ENCODE measurements around the gene FOXN3. TPM values are rescaled to one million over a fixed set of nuclear protein-coding genes. Genes with fewer than 3 reads are reported as not detected.

Gene FOXN3
- polyA plus RNA-seq, 1 donor (not counting 4 experiments of a cell fraction or from before 2014, with no cell fraction given), result 10.2 TPM

DNA sequence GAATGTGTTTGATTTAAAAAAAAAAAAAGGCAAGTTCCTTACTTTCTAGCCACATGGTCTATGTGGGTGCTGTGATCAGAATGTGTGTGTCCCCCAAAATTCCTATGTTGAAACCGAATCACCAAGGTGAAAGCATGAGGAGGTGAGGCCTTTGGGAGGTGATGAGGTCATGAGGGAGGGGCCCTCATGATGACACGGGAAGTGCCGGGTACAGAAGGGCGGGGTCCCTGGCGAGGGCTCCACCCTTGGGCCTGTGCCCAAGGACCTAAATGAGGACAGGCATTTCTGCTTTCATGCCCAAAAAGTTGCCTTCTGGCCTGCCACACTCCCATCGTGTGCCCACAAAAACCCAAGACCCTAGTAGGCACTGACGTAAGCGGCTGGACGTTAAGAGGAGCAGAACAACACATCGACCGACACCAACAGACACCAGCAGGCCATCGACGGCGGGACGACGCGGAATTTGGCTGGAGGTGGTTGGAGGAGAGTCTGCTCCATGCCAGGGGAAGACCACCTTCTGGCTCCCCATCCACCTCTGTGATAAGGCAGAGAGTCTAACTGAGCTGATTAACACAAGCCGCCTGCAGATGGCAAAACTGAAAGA is 211.8 kb downstream of the FOXN3 start:
- Histone ChIP-seq H3K4me2 (ENCODE audit: control insufficient read depth, extremely low read depth, insufficient read depth, low read depth, low read length) (no peak overlapping the region), H3K4me3 (ENCODE audit: control insufficient read depth in 2 of 3, extremely low read depth in 1 of 3, insufficient read depth in 2 of 3, low read depth in 1 of 3, low read length in 3 of 3) (no peak overlapping the region), H3K9me1 (ENCODE audit: control insufficient read depth, extremely low read depth, insufficient read depth, low read length) (no peaks in the 10 kb centered on the region), H4K20me1 (ENCODE audit: control insufficient read depth, extremely low read depth, insufficient read depth, low read length) (no peaks in the 10 kb centered on the region), H2AFZ (ENCODE audit: control insufficient read depth, low read length) (no peak overlapping the region), H3K9me3 (ENCODE audit: control insufficient read depth, low read depth, low read length) (no peaks in the 10 kb centered on the region), H3K4me1 (ENCODE audit: control insufficient read depth, extremely low read depth, insufficient read depth, low read length) (no peaks in the 10 kb centered on the region), H3K79me2 (ENCODE audit: control insufficient read depth, insufficient read depth, low read length) (no peaks in the 10 kb centered on the region), H3K36me3 (ENCODE audit: control insufficient read depth in 2 of 2, extremely low read depth in 1 of 2, insufficient read depth in 2 of 2, low read length in 2 of 2) (no peaks in the 10 kb centered on the region), H3K27me3 (ENCODE audit: control insufficient read depth, extremely low read depth, insufficient read depth, low read length) (no peaks in the 10 kb centered on the region), H3K27ac (ENCODE audit: control insufficient read depth, insufficient read depth, low read length) (no peak overlapping the region), H3K9ac (ENCODE audit: control insufficient read depth, extremely low read depth, insufficient read depth, low read length) (no peak overlapping the region)
- TF ChIP-seq, protein P1, sequence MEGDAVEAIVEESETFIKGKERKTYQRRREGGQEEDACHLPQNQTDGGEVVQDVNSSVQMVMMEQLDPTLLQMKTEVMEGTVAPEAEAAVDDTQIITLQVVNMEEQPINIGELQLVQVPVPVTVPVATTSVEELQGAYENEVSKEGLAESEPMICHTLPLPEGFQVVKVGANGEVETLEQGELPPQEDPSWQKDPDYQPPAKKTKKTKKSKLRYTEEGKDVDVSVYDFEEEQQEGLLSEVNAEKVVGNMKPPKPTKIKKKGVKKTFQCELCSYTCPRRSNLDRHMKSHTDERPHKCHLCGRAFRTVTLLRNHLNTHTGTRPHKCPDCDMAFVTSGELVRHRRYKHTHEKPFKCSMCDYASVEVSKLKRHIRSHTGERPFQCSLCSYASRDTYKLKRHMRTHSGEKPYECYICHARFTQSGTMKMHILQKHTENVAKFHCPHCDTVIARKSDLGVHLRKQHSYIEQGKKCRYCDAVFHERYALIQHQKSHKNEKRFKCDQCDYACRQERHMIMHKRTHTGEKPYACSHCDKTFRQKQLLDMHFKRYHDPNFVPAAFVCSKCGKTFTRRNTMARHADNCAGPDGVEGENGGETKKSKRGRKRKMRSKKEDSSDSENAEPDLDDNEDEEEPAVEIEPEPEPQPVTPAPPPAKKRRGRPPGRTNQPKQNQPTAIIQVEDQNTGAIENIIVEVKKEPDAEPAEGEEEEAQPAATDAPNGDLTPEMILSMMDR (optimal IDR thresholded peaks at IDR 0.05 in 1 of 3, IDR thresholded peaks at IDR 0.05 in 1 of 3, conservative IDR thresholded peaks at IDR 0.05 in 1 of 3; ENCODE audit: extremely low read depth in 1 of 3, insufficient read depth in 2 of 3, low read length in 3 of 3), result no peak
- no peak for TF ChIP-seq EZH2 (IDR thresholded peaks at IDR 0.05; ENCODE audit: low read length)
- FAIRE-seq (no peak), DNase-seq (ENCODE audit: low read depth, low spot score) (no peak)
- dilution Hi-C loops (cut with MboI; ENCODE audit: extremely low pct_ligation_motif_present, low sequenced_read_pairs), result no loop called here

DNA sequence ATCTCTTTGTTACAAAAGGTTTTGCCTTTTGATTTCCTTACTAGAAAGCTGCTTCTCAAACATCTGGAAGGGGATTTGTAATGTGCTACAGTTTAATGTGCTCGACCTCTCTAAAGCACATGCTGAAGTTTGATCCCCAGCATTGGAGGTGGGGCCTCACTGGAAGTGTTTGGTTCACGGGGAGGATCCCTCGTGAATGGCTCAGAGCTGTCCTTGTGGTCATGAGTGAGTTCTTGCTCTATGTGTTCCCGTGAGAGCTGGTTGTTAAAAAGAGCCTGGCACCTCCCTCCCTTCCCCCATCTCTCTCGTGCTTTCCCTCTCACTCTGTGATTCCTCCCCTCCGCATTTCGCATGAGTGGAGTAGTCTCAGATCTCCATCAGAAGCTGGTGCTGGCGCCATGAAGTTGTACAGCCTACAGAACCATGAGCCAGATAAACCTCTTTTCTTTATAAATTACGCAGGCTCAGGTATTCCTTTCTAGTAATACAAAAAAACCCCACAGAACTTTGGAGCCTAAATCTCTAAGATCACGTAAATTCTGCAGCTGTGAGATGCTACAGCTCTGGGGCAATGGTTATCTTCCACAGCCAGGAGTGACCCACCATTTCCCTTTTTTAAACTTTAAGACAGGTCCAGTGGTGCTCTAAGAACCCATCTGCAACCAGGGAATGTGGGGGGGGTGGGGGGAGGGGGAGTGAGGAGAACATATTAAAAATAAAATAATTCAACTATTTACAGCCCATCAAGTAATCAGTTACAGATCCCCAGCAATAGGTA is 214.4 kb downstream of the FOXN3 start:
- H3K9me1 ChIP-seq (ENCODE audit: control insufficient read depth, extremely low read depth, insufficient read depth, low read length), result no peaks in the 10 kb centered on the region
- no peak for TF ChIP-seq EZH2 (IDR thresholded peaks at IDR 0.05; ENCODE audit: low read length)
- TF ChIP-seq, protein P1 (optimal IDR thresholded peaks at IDR 0.05 in 1 of 3, IDR thresholded peaks at IDR 0.05 in 1 of 3, conservative IDR thresholded peaks at IDR 0.05 in 1 of 3; ENCODE audit: extremely low read depth in 1 of 3, insufficient read depth in 2 of 3, low read length in 3 of 3), result no peak
- no peaks in the 10 kb centered on the region for H3K36me3 ChIP-seq (ENCODE audit: control insufficient read depth in 2 of 2, extremely low read depth in 1 of 2, insufficient read depth in 2 of 2, low read length in 2 of 2)
- no peak overlapping the region for H3K4me3 ChIP-seq (ENCODE audit: control insufficient read depth in 2 of 3, extremely low read depth in 1 of 3, insufficient read depth in 2 of 3, low read depth in 1 of 3, low read length in 3 of 3)
- no peaks in the 10 kb centered on the region for H4K20me1 ChIP-seq (ENCODE audit: control insufficient read depth, extremely low read depth, insufficient read depth, low read length)
- DNase-seq (ENCODE audit: low read depth, low spot score) (no peak), FAIRE-seq (no peak)
- no peaks in the 10 kb centered on the region for H3K79me2 ChIP-seq (ENCODE audit: control insufficient read depth, insufficient read depth, low read length)
- dilution Hi-C loops (cut with MboI; ENCODE audit: extremely low pct_ligation_motif_present, low sequenced_read_pairs), result no loop called here
- H3K4me2 ChIP-seq (ENCODE audit: control insufficient read depth, extremely low read depth, insufficient read depth, low read depth, low read length), result no peak overlapping the region
- no peak overlapping the region for H3K9ac ChIP-seq (ENCODE audit: control insufficient read depth, extremely low read depth, insufficient read depth, low read length)
- no peak overlapping the region for H3K27ac ChIP-seq (ENCODE audit: control insufficient read depth, insufficient read depth, low read length)
- no peaks in the 10 kb centered on the region for H3K9me3 ChIP-seq (ENCODE audit: control insufficient read depth, low read depth, low read length)
- no peak overlapping the region for H2AFZ ChIP-seq (ENCODE audit: control insufficient read depth, low read length)
- H3K27me3 ChIP-seq (ENCODE audit: control insufficient read depth, extremely low read depth, insufficient read depth, low read length), result no peaks in the 10 kb centered on the region
- no peaks in the 10 kb centered on the region for H3K4me1 ChIP-seq (ENCODE audit: control insufficient read depth, extremely low read depth, insufficient read depth, low read length)
